Activated CD4-positive, alpha-beta T cell treated with anti-CD3 and anti-CD28 coated beads, Interleukin-2, amount 10 ng/mL, durations not matched to agents 7 days and 5 days (primary cell): ENCODE measurements around the gene FAM193B. TPM values are rescaled to one million over a fixed set of nuclear protein-coding genes. Genes with fewer than 3 reads are reported as not detected.
A peak's percentile ranks its signal among the peaks of the same experiment; 100 is the strongest.

Experiments
- CTCF ChIA-PET: fragments of 350-600 bp; sonication (Branson Sonifier 250); formaldehyde crosslinking; loops from one replicate; lab custom pipeline; 2021; ENCODE audit warnings: antibody characterized with exemption; lab: Charles Lee
- POLR2A ChIA-PET: fragments of 350-600 bp; sonication (Branson Sonifier 250); formaldehyde crosslinking; loops from one replicate; lab custom pipeline; 2021; ENCODE audit warnings: antibody characterized with exemption; lab: Charles Lee
- DNase-seq: peaks from one replicate; pipeline ENCODE4 v3.0.0-alpha.2; 2020
- H3K27ac Mint-ChIP-seq: one replicate; pipeline ENCODE4 v1.8.0; 2021; ENCODE audit warnings: mild to moderate bottlenecking, moderate library complexity, mixed read lengths
- H3K27me3 Mint-ChIP-seq: one replicate; pipeline ENCODE4 v1.8.0; 2021; ENCODE audit warnings: mixed read lengths
- H3K36me3 Mint-ChIP-seq: one replicate; pipeline ENCODE4 v1.8.0; 2021; ENCODE audit warnings: low read depth, mixed read lengths
- H3K4me1 Mint-ChIP-seq: one replicate; pipeline ENCODE4 v1.8.0; 2021; ENCODE audit warnings: mixed read lengths
- H3K4me3 Mint-ChIP-seq: one replicate; pipeline ENCODE4 v1.8.0; 2021; ENCODE audit warnings: mild to moderate bottlenecking, moderate library complexity, mixed read lengths
- H3K9me3 Mint-ChIP-seq: one replicate; pipeline ENCODE4 v1.8.0; 2021; ENCODE audit warnings: mixed read lengths
- total RNA-seq, 2 experiments: library from RNA; stranded (reverse); gene quantifications; one replicate each; pipeline ENCODE4 v1.2.3, GENCODE V29; 2021

FAM193B gene
- total RNA-seq, 2 experiments from 2014 or later = 102 to 120 TPM

GRCh38 chr5:177474002-177474476 lies 80.3 kb downstream of the FAM193B start:
- Mint-ChIP-seq H3K27me3 (peaks cover 13% of the 10 kb centered on the region), H3K4me1 (peaks cover 48% of the 10 kb centered on the region), H3K4me3 (peak overlapping the region; percentile 69), H3K36me3 (peaks cover 2% of the 10 kb centered on the region), H3K9me3 (no peaks in the 10 kb centered on the region), H3K27ac (peak overlapping the region; percentile 36)
- CTCF ChIA-PET = interaction anchor here (1.0 to 46.8 kb wide), 2 partner anchors 20 to 66 kb away, joined by 3 to 1643 read pairs; partner anchors contain the start of genes F12, GRK6, PFN3 and SLC34A1
- POLR2A ChIA-PET = no interaction called here
- no peak for DNase-seq

- no peak for DNase-seq
- Mint-ChIP-seq H3K9me3 (no peaks in the 10 kb centered on the region), H3K27me3 (peaks cover 13% of the 10 kb centered on the region), H3K27ac (peak within 1 kb of the TSS; percentile 36), H3K36me3 (no peaks in the 10 kb centered on the region), H3K4me1 (peaks cover 43% of the 10 kb centered on the region), H3K4me3 (peak within 1 kb of the TSS; percentile 69)
- POLR2A ChIA-PET = no interaction called here
- CTCF ChIA-PET = interaction anchor here (0.8 to 46.8 kb wide), 4 partner anchors 17 to 65 kb away, joined by 3 to 1643 read pairs (median 34); partner anchors contain the start of genes F12, GRK6, PFN3 and SLC34A1
Observed at GRCh38 chr5:177473443-177474001, 80.8 kb downstream of the FAM193B start, which contains the start of gene DBN1. TSS of gene DBN1 (minus strand) at chr5:177473634. CDS start at chr5:177473521, 113 bp downstream.

GRCh38 chr5:177472460-177473442 lies 81.6 kb downstream of the FAM193B start:
- Mint-ChIP-seq H3K4me3 (peak overlapping the region; percentile 32), H3K4me1 (peaks cover 36% of the 10 kb centered on the region), H3K36me3 (no peaks in the 10 kb centered on the region), H3K27ac (no peak overlapping the region), H3K27me3 (peaks cover 13% of the 10 kb centered on the region), H3K9me3 (no peaks in the 10 kb centered on the region)
- ChIA-PET POLR2A (no interaction called here), CTCF (interaction anchor here (0.5 to 46.8 kb wide), 9 partner anchors 12 to 1737 kb away, joined by 3 to 1643 read pairs (median 3); partner anchors contain the start of genes B4GALT7, F12, GRK6 and PFN3)
- peak; percentile 48 for DNase-seq

- Mint-ChIP-seq H3K4me1 (peaks cover 34% of the 10 kb centered on the region), H3K27ac (peak overlapping the region; percentile 9)
- CTCF ChIA-PET = interaction anchor here (0.5 to 46.8 kb wide), 8 partner anchors 13 to 1736 kb away, joined by 3 to 1643 read pairs (median 4); partner anchors contain the start of genes B4GALT7, F12, GRK6 and PFN3
Observed at GRCh38 chr5:177471610-177472356, 82.6 kb downstream of the FAM193B start.

GRCh38 chr5:177470759-177471536 lies 83.4 kb downstream of the FAM193B start:
- DNase-seq = no peak
- ChIA-PET POLR2A (interaction anchor here (0.6 kb wide), 1 partner anchor 170 kb away, joined by 3 read pairs; no protein-coding TSS in a partner anchor), CTCF (interaction anchor here (0.9 to 46.8 kb wide), 6 partner anchors 15 to 129 kb away, joined by 3 to 1643 read pairs (median 5); partner anchors contain the start of genes B4GALT7, F12, GRK6 and PFN3)
- H3K4me1 Mint-ChIP-seq = peaks cover 29% of the 10 kb centered on the region
- no peaks in the 10 kb centered on the region for H3K9me3 Mint-ChIP-seq
- H3K27me3 Mint-ChIP-seq = peaks cover 11% of the 10 kb centered on the region
- peak overlapping the region; percentile 9 for H3K27ac Mint-ChIP-seq
- no peak overlapping the region for H3K4me3 Mint-ChIP-seq
- no peaks in the 10 kb centered on the region for H3K36me3 Mint-ChIP-seq

More at GRCh38 chr5:177471610-177472356, 82.6 kb downstream of the FAM193B start:
- Mint-ChIP-seq H3K9me3 (no peaks in the 10 kb centered on the region), H3K27me3 (peaks cover 13% of the 10 kb centered on the region), H3K36me3 (no peaks in the 10 kb centered on the region), H3K4me3 (peak overlapping the region; percentile 22)
- DNase-seq = no peak
- POLR2A ChIA-PET = interaction anchor here (0.6 kb wide), 1 partner anchor 171 kb away, joined by 3 read pairs; no protein-coding TSS in a partner anchor

Other genes starting within 250 kb of the FAM193B start
- 100 to 1,000 TPM; 107 to 109 TPM for gene MXD3, start 242.7 kb downstream of the FAM193B start, total RNA-seq
- gene LMAN2, start 202.9 kb downstream of the FAM193B start, total RNA-seq = 100 to 1,000 TPM; 123 to 132 TPM
- gene RGS14, start 196.6 kb downstream of the FAM193B start, total RNA-seq = 100 to 1,000 TPM; 124 to 132 TPM
- under 1 TPM; 0.12 to 0.27 TPM for gene SLC34A1, start 170.1 kb downstream of the FAM193B start, total RNA-seq
- not detected for gene PFN3, start 153.9 kb downstream of the FAM193B start, total RNA-seq
- gene F12, start 145.0 kb downstream of the FAM193B start, total RNA-seq = under 1 TPM; 0.22 to 0.60 TPM
- 100 to 1,000 TPM; 242 to 296 TPM for gene GRK6, start 127.9 kb downstream of the FAM193B start, total RNA-seq
- 1 to 10 TPM; 5.3 to 9.7 TPM for gene PRR7, start 107.7 kb downstream of the FAM193B start, total RNA-seq
- 1 to 10 TPM; 4.2 to 4.8 TPM for gene DBN1, start 80.9 kb downstream of the FAM193B start, total RNA-seq
- gene PDLIM7, start 57.0 kb downstream of the FAM193B start, total RNA-seq = 10 to 100 TPM; 31.6 to 32.4 TPM
- gene DOK3, start 44.7 kb downstream of the FAM193B start, total RNA-seq = 1 to 10 TPM; 2.9 to 3.9 TPM
- gene DDX41, start 37.6 kb downstream of the FAM193B start, total RNA-seq = 100 to 1,000 TPM; 106 to 118 TPM
- 100 to 1,000 TPM in 1 of 2 experiments, 10 to 100 TPM in 1; 94.0 to 105 TPM for gene TMED9, start 37.6 kb upstream of the FAM193B start, total RNA-seq
- gene B4GALT7, start 45.6 kb upstream of the FAM193B start, total RNA-seq = 10 to 100 TPM; 20.3 to 20.5 TPM
- gene FAM153A, start 228.3 kb upstream of the FAM193B start, total RNA-seq = 1 to 10 TPM; 8.4 to 8.8 TPM